DMS53 treated with DMSO at 0.1 percent for 48 hours (cell line): ENCODE results near the gene YKT6.
A peak's percentile ranks its signal among the peaks of the same experiment; 100 is the strongest.

Source experiments
- DNase-seq: peaks from one replicate; lab custom pipeline; 2025; ENCODE audit not compliant: unreplicated experiment; lab: John Stamatoyannopoulos, UW

Gene YKT6

GRCh38 chr7:44257618-44258422 lies 57.0 kb downstream of the YKT6 start:
- peak; percentile 81 for DNase-seq

GRCh38 chr7:44258423-44258760 lies 57.6 kb downstream of the YKT6 start:
- DNase-seq: no peak

- DNase-seq: no peak
Observed at GRCh38 chr7:44258865-44259546, 58.2 kb downstream of the YKT6 start.

- no peak for DNase-seq
Observed at GRCh38 chr7:44259547-44260457, 59.0 kb downstream of the YKT6 start.

GRCh38 chr7:44261240-44261639 lies 60.5 kb downstream of the YKT6 start:
- no peak for DNase-seq

- DNase-seq: no peak
Observed at GRCh38 chr7:44262031-44262430, 61.3 kb downstream of the YKT6 start.

- DNase-seq: no peak
Observed at GRCh38 chr7:44263326-44264082, 62.7 kb downstream of the YKT6 start.
